GM12892 (cell line): ENCODE measurements around the gene TM9SF3.

Experiments
- POLR2A ChIP-seq: IDR thresholded peaks from 2 replicates; pipeline ENCODE4 v1.6.1; 2011; ENCODE audit warnings: low read depth, low read length, control low read depth
- POLR2AphosphoS5 ChIP-seq: IDR thresholded peaks from 2 replicates; pipeline ENCODE4 v1.6.1; 2011; ENCODE audit warnings: low read depth, low read length, control low read depth
- TAF1 ChIP-seq: IDR thresholded peaks from 2 replicates; pipeline ENCODE4 v1.6.1; 2011; ENCODE audit warnings: low read depth, mild to moderate bottlenecking, control low read depth, low read length, borderline replicate concordance

DNA sequence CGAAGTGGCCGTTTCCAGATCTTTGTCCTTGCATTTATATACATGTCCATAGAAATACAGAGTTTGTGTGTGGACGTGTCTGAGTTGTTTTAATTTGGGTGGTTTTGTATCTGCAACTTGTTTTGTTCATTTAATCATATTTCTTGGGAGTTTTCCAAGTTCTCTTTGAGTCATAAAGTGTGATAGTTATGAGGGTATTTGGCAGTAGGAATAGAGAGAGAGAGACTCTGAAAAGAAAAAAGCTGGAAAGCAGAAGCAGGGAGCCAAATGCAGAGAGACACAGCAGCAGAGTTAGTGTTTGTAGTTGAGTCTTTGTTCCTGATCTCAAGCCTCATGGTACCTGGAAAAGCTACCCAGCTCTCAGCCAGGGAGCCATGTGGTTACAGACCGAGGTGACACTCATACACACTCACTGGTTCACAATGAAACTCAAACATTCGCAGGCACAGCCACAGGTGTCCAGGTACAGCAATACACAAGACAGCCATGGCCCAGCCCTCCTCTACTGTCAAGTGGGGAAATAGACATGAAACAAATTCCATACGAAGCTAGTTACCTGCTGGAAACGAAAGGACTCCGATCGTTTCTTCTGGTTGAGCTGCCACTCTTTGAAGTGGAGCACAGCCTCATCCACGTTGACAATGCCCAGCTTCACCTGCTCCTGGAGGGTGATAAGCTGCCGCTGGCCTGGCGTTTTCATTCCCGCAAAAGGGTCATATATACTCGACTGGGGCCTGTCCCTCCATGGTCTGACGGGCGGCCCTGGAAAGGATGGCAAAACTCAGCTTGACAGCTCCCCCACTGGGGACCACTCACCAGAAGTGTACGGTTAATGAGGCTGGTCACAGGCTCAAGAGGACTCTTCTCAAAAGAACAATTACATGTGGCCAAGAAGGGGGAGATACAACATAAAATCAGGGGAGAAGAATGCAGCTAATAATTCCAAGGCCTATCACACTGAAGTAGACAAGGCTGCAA is 33.3 kb upstream of the TM9SF3 start:
- TF ChIP-seq POLR2AphosphoS5: no peak
- TF ChIP-seq POLR2A: no peak
- no peak for TF ChIP-seq TAF1
